GM06990 (cell line): ENCODE results near the gene VWF.

ENCODE experiments used
- DNase-seq: peaks from one replicate; pipeline ENCODE4 v3.0.0-alpha.2; 2011; ENCODE audit not compliant: insufficient read length; ENCODE audit errors: extremely low read depth
- H3K27me3 ChIP-seq: replicated peaks from 2 replicates; pipeline ENCODE4 v1.6.0; 2011; ENCODE audit warnings: low read length; ENCODE audit not compliant: control insufficient read depth, insufficient read depth
- H3K36me3 ChIP-seq: 2 replicates; pipeline ENCODE4 v1.5.1; 2011; ENCODE audit warnings: low read length; ENCODE audit not compliant: control insufficient read depth, insufficient read depth
- H3K4me3 ChIP-seq: replicated peaks from 2 replicates; pipeline ENCODE4 v1.5.1; 2011; ENCODE audit warnings: low read depth, mild to moderate bottlenecking, control low read depth, low read length
- TF ChIP-seq, protein P1 (sequence below): IDR thresholded peaks from 2 replicates; pipeline ENCODE4 v1.5.1; 2011; ENCODE audit warnings: low read length, control low read depth, mild to moderate bottlenecking, inconsistent platforms; ENCODE audit not compliant: insufficient read depth, poor library complexity, severe bottlenecking

The VWF gene

DNA sequence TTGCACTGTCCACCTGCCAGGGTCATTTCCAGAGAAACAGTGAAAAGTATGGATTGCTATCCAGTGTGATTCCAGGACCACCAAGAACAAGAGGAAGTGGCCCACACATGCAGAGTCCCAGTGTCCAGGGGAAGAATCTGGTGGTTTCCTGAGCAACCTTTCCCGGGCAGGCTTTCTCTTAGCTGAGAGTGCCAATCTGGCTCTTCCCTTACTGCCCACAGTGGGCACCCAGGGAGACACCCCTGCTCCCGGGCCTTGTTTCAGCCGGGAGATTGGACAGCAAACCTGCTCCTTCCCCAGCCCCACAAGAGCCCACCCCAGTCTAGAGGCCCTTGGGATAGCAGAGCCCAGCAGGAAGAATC is 62.1 kb downstream of the VWF start:
- TF ChIP-seq, protein P1, sequence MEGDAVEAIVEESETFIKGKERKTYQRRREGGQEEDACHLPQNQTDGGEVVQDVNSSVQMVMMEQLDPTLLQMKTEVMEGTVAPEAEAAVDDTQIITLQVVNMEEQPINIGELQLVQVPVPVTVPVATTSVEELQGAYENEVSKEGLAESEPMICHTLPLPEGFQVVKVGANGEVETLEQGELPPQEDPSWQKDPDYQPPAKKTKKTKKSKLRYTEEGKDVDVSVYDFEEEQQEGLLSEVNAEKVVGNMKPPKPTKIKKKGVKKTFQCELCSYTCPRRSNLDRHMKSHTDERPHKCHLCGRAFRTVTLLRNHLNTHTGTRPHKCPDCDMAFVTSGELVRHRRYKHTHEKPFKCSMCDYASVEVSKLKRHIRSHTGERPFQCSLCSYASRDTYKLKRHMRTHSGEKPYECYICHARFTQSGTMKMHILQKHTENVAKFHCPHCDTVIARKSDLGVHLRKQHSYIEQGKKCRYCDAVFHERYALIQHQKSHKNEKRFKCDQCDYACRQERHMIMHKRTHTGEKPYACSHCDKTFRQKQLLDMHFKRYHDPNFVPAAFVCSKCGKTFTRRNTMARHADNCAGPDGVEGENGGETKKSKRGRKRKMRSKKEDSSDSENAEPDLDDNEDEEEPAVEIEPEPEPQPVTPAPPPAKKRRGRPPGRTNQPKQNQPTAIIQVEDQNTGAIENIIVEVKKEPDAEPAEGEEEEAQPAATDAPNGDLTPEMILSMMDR: no peak
- DNase-seq: no peak
- H3K4me3 ChIP-seq: no peak overlapping the region
- peaks cover 3% of the 10 kb centered on the region for H3K27me3 ChIP-seq
- H3K36me3 ChIP-seq: no peaks in the 10 kb centered on the region

DNA sequence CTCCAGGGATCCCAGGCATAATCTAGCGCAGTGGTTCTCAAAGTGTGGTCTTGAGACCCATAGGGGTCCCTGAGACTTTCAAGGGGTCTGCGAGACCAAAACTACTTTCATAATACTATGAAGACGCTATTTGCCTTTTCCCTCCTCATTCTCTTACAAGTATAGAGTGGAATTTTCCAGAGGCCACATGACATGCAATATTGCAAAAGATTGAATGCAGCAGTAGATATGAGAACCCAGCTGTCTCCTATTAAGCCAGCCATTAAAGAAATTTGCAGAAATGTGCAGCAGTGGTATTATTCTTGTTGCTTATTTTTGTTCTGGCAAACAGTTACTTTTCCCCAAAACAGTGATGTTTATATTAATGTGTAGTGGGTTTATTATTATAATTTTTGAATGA is 62.8 kb downstream of the VWF start:
- H3K27me3 ChIP-seq: peaks cover 3% of the 10 kb centered on the region
- no peak for DNase-seq

DNA sequence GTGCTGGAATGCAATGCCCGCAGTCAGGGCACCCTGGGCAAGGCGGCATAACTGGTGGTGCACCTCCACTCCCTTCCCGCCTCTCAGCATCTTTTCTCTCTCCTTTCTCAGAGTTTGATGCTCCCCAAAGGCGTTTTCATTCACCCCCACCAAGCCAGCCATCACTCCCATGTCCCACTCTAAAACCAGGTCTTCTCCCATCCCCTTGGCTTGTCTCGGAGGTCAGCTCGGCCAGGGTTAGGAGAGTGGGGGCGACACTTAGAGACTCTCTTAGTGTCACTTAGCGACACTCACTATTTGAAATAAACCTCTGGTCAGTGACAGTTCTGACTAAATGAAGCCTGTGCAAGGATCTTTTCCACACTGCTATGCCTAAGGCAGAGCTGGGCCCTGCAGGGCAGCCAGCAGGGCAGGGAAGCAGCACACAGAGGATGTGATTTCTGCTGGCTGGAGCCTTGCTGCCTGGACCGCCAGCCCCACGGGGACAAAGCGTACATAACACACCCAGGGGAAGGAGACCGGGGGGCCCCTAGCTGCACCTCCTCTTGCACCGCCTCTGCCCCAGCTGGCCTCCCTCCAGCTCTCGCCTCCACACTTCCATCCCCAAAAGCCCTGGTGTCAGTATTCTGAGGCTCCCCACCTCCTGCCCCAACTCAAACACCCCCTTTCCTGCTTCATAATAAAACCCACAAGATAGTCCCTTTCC is 64.5 kb downstream of the VWF start:
- no peaks in the 10 kb centered on the region for H3K36me3 ChIP-seq
- TF ChIP-seq, protein P1: no peak

More for the DNA sequence above, 62.8 kb downstream of the VWF start:
- Histone ChIP-seq H3K4me3 (no peak overlapping the region), H3K36me3 (no peaks in the 10 kb centered on the region)
- TF ChIP-seq, protein P1: no peak

DNA sequence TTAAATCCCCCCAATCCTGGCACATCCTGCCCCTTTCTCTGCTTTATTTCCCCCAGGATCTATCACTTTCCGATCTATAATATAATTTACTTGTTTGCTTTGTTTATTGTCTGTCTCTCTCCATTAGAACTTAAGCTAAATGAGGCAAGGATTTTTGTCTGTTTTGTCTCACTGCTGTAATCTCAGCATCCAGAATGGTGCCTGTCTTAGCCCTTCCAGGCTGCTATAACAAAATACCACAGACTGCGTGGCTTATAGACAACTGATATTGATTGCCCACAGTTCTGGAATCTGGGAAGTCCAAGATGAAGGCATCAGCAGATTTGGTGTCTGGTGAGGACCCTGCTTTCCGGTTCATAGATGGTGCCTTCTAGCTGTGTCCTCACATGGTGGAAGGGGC is 65.2 kb downstream of the VWF start:
- TF ChIP-seq, protein P1: no peak
- Histone ChIP-seq H3K36me3 (no peaks in the 10 kb centered on the region), H3K27me3 (no peaks in the 10 kb centered on the region; the same call in none of the 2 replicates), H3K4me3 (no peak overlapping the region)
- no peak for DNase-seq

More for the DNA sequence above, 64.5 kb downstream of the VWF start:
- DNase-seq: no peak
- H3K27me3 ChIP-seq: no peaks in the 10 kb centered on the region; the same call in 1 of the 2 replicates
- no peak overlapping the region for H3K4me3 ChIP-seq

DNA sequence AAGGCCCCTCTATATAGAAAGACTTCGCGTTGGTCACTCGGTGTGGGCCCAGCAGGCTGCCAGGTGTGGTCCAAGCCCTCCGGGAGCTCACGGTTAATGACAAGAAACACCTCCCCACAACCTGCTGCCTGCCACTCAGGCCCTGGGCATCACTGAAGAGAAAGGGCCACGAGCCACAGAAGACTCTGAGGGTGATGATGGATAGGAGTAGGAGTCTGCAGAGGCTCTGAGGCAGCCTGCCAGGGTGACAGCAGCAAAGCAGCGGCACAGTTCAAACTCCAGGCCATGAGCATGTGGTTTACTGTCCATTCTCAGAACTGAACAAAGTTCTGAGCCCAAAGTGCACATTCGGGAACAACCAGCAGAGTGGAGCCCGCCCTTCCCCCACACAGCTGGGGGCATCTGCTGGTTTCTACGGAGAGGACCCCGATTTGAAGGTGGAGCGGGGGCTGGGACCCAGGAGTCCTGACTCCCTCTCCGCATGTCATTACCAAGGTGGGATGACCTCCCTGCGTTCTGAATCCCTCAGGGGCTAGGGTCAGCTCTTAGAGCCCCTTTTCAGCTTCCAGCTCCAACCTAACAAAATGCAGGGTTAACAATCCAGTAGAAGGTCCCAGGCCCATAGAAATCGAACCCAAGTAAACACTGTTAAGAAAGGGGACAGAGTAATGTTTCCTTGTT is 65.8 kb downstream of the VWF start:
- Histone ChIP-seq H3K4me3 (no peak overlapping the region), H3K36me3 (no peaks in the 10 kb centered on the region), H3K27me3 (no peaks in the 10 kb centered on the region; the same call in none of the 2 replicates)
- no peak for DNase-seq
- TF ChIP-seq, protein P1: no peak
